Measurements from ENCODE around the gene GNPTAB. TPM values are rescaled to one million over a fixed set of nuclear protein-coding genes. Genes with fewer than 3 reads are reported as not detected.
A peak's percentile ranks its signal among the peaks of the same experiment; 100 is the strongest.

GNPTAB gene
- total RNA-seq, 1 experiment from 2014 or later: 26.5 TPM

DNA sequence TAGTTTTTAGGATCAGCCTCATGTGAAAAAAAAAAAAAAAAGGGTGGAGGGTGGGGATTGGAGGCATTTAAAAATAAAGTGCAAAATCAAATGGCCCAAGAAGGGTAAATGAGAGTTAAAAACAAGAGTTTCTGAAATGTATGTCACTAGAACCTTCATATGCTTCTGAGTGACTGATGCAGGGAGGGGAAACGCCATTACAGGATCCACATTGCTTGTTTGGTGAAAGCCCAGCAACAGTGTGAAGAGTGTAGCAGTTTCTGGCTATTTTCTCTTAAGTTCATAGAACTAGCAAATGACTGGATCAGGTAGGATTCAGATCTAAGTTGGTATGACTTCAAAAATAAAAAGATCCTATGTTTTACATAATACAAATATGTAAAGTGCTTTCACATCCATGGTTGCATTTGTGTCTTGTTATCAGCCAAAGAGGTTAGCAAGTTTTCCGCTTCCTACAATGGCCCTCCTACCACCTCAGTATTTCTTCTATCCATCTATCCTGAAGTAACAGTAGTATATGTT lies 130.4 kb downstream of the GNPTAB start:
- CTCF ChIA-PET: no interaction called here
- TF ChIP-seq, protein P1, sequence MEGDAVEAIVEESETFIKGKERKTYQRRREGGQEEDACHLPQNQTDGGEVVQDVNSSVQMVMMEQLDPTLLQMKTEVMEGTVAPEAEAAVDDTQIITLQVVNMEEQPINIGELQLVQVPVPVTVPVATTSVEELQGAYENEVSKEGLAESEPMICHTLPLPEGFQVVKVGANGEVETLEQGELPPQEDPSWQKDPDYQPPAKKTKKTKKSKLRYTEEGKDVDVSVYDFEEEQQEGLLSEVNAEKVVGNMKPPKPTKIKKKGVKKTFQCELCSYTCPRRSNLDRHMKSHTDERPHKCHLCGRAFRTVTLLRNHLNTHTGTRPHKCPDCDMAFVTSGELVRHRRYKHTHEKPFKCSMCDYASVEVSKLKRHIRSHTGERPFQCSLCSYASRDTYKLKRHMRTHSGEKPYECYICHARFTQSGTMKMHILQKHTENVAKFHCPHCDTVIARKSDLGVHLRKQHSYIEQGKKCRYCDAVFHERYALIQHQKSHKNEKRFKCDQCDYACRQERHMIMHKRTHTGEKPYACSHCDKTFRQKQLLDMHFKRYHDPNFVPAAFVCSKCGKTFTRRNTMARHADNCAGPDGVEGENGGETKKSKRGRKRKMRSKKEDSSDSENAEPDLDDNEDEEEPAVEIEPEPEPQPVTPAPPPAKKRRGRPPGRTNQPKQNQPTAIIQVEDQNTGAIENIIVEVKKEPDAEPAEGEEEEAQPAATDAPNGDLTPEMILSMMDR (conservative IDR thresholded peaks at IDR 0.05): no peak
- TF ChIP-seq EZH2 (IDR thresholded peaks at IDR 0.05; ENCODE audit: low read depth): no peak
- Histone ChIP-seq H2AFZ (no peak overlapping the region), H3K27ac (no peak overlapping the region), H3K4me3 (no peak overlapping the region), H3K79me2 (ENCODE audit: low read depth) (peaks cover 14% of the 10 kb centered on the region; the same call in 1 of the 2 replicates), H3K9me3 (ENCODE audit: insufficient read depth, low read depth) (no peaks in the 10 kb centered on the region), H3F3A (ENCODE audit: insufficient read depth, low read depth) (peaks cover 8% of the 10 kb centered on the region; the same call in 1 of the 2 replicates), H4K20me1 (ENCODE audit: insufficient read depth) (no peaks in the 10 kb centered on the region), H3K27me3 (ENCODE audit: insufficient read depth, low read depth) (no peaks in the 10 kb centered on the region), H3K4me2 (no peak overlapping the region), H3K9me2 (ENCODE audit: insufficient read depth) (no peaks in the 10 kb centered on the region), H3K4me1 (replicated peaks; ENCODE audit: insufficient read depth) (peaks cover 23% of the 10 kb centered on the region), H3K36me3 (ENCODE audit: low read depth) (no peaks in the 10 kb centered on the region)
- intact Hi-C loops (cut with micrococcal nuclease; ENCODE audit: unreplicated experiment): no loop called here
- POLR2A ChIA-PET (ENCODE audit: unreplicated experiment): no interaction called here
- no peak for DNase-seq
- BruUV-seq (replicated peaks): no TSS peak

DNA sequence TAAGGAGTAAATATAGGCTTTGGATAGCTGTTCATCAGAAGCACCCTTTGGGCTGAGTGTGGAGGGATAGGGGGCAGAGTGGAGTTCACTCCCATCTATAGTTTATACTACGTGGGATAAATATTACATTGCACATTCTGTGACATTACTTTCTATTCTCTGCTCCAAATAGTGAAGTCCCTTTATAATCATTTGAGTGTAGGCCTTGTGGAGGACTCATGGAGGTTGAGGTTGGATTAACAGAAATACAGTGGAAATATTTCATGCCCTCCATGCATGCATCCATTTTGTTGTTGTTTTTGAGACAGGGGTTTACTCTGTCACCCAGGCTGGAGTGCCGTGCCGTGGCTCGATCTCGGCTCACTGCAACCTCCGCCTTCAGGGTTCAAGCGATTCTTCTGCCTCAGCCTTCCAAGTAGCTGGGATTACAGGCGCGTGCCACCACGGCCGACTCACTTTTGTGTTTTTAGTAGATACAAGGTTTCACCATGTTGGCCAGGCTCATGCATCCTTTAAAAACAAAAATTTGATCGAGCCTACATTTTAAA lies 131.9 kb downstream of the GNPTAB start:
- DNase-seq: no peak
- intact Hi-C loops (cut with micrococcal nuclease; ENCODE audit: unreplicated experiment): no loop called here
- CTCF ChIA-PET: no interaction called here

DNA sequence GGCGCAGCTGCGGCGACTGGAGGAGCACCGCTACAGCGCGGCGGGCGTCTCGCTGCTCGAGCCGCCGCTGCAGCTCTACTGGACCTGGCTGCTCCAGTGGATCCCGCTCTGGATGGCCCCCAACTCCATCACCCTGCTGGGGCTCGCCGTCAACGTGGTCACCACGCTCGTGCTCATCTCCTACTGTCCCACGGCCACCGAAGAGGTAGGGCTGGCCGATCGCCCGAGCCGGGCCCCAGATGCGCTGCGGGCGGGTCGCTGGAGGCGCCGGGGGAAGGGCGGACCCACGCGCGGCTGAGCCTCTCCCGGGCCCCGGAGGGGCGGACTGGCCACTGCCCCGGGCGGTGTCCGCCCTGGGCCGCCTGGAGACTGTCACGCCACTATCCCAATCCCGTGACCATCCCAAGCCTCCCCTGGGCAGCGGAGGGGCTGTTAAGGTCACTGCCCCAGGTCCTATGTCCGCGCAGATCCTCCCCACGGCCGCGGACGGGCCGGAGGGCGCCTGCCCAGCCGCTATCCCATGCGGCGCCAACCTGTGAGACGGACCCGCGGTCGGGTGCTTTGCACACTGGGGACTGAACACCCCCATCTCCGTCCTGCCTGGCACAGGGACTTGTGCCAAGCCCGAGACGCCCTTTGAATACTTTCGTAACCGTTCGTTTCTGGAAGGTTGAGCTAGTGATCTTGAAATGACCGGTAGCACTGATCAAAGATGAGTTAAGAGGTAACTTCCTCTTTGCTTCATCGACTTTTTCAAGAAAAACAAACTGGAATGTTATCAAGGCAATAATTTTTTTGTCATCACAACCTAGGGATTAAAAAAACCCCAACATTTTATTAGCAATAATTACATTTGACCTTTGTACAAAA lies 132.6 kb downstream of the GNPTAB start:
- H3K79me2 ChIP-seq (ENCODE audit: low read depth): peaks cover 14% of the 10 kb centered on the region; the same call in 1 of the 2 replicates
- no peaks in the 10 kb centered on the region for H3K9me3 ChIP-seq (ENCODE audit: insufficient read depth, low read depth)
- TF ChIP-seq EZH2 (IDR thresholded peaks at IDR 0.05; ENCODE audit: low read depth): no peak
- TF ChIP-seq, protein P1 (conservative IDR thresholded peaks at IDR 0.05): no peak
- no TSS peak for BruUV-seq (replicated peaks)
- H3K36me3 ChIP-seq (ENCODE audit: low read depth): no peaks in the 10 kb centered on the region
- no peaks in the 10 kb centered on the region for H4K20me1 ChIP-seq (ENCODE audit: insufficient read depth)
- H3K4me1 ChIP-seq (replicated peaks; ENCODE audit: insufficient read depth): peaks cover 27% of the 10 kb centered on the region
- ChIA-PET POLR2A (ENCODE audit: unreplicated experiment) (no interaction called here), CTCF (no interaction called here)
- H2AFZ ChIP-seq: peak overlapping the region; percentile 85
- H3F3A ChIP-seq (ENCODE audit: insufficient read depth, low read depth): peaks cover 8% of the 10 kb centered on the region; the same call in 1 of the 2 replicates
- peak overlapping the region; percentile 78 for H3K4me3 ChIP-seq
- intact Hi-C loops (cut with micrococcal nuclease; ENCODE audit: unreplicated experiment): no loop called here
- peak in 1 of 2 experiments; percentile 3 for DNase-seq
- no peaks in the 10 kb centered on the region for H3K9me2 ChIP-seq (ENCODE audit: insufficient read depth)
- H3K27ac ChIP-seq: no peak overlapping the region
- peak overlapping the region; percentile 84 for H3K4me2 ChIP-seq
- H3K27me3 ChIP-seq (ENCODE audit: insufficient read depth, low read depth): no peaks in the 10 kb centered on the region

More for the DNA sequence above, 131.9 kb downstream of the GNPTAB start:
- H3K4me2 ChIP-seq: peak overlapping the region; percentile 84
- no peak for TF ChIP-seq EZH2 (IDR thresholded peaks at IDR 0.05; ENCODE audit: low read depth)
- TF ChIP-seq, protein P1 (conservative IDR thresholded peaks at IDR 0.05): no peak
- peaks cover 8% of the 10 kb centered on the region; the same call in 1 of the 2 replicates for H3F3A ChIP-seq (ENCODE audit: insufficient read depth, low read depth)
- no peaks in the 10 kb centered on the region for H3K9me3 ChIP-seq (ENCODE audit: insufficient read depth, low read depth)
- H4K20me1 ChIP-seq (ENCODE audit: insufficient read depth): no peaks in the 10 kb centered on the region
- H3K36me3 ChIP-seq (ENCODE audit: low read depth): no peaks in the 10 kb centered on the region
- POLR2A ChIA-PET (ENCODE audit: unreplicated experiment): no interaction called here
- no TSS peak for BruUV-seq (replicated peaks)
- peaks cover 27% of the 10 kb centered on the region for H3K4me1 ChIP-seq (replicated peaks; ENCODE audit: insufficient read depth)
- peak overlapping the region; percentile 85 for H2AFZ ChIP-seq
- no peaks in the 10 kb centered on the region for H3K27me3 ChIP-seq (ENCODE audit: insufficient read depth, low read depth)
- H3K4me3 ChIP-seq: peak overlapping the region; percentile 78
- H3K79me2 ChIP-seq (ENCODE audit: low read depth): peaks cover 14% of the 10 kb centered on the region; the same call in 1 of the 2 replicates
- H3K9me2 ChIP-seq (ENCODE audit: insufficient read depth): no peaks in the 10 kb centered on the region
- no peak overlapping the region for H3K27ac ChIP-seq

Measured in PC-9 (cell line).